Esophagus mucosa (tissue), 1 donor: Measurements from ENCODE around the gene DNAH10. TPM values are rescaled to one million over a fixed set of nuclear protein-coding genes. Genes with fewer than 3 reads are reported as not detected.
"Not testable (repeated sequence)": the region's sequence is repeated elsewhere in the genome, so short reads cannot be mapped to it uniquely, and the experiment has no call there.

Source experiments
- ATAC-seq: fragments of 200-7000 bp; cut with Tn5 transposase; one replicate; pipeline ENCODE4 v1.9.1; 2020
- total RNA-seq: library from RNA; stranded (reverse); gene quantifications from one replicate; pipeline ENCODE4 v1.2.4, GENCODE V29; 2023
- donor health status: DM: yes; HTN: yes; CAD: no.

Gene DNAH10
- total RNA-seq, 1 donor from 2014 or later, result 0.12 TPM

GRCh38 chr12:123748661-123749060 lies 13.4 kb upstream of the DNAH10 start:
- peak; percentile 53 for ATAC-seq

GRCh38 chr12:123749355-123749754 lies 12.7 kb upstream of the DNAH10 start:
- no peak for ATAC-seq

DNA sequence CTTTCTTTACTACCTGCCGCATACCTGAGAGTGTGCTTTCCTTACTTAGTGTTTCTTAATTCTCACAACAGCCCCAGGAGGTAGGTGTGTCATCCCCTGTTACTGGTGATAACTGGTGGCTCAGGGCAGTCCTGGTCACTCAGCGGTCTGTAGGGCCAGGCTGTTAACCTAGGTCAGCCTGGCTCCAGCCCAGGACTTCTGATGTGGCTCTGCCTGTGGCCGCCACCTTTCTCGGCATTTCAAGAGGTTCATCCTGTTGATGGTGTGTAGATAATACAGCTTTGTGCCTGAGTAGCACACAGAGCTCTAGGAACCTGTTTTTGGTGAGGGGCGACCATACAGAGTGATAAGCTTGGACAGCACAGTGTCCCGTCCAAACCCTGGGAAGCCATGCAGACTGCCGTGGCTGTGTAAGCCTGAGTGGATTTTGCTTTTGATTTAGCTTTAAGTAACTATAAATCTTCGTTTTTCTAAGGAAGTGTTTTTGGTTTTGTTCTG lies 11.9 kb upstream of the DNAH10 start:
- ATAC-seq, result no peak

DNA sequence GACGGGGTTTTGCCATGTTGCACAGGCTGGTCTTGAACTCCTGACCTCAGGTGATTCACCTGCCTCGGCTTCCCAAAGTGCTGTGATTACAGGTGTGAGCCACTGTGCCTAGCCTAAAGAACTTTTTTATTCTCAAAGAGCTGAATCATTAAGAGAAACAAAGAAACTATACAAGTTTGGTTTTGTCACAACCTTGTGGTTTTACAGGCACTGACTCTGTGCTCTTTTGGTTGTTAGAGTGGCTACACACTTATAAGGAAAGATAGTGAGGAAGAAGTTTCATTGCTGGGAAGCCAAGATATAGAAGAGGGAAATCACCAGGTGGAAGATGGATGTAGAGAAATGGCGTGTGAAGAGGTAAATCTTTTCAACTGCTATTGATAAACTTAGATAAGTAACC lies 10.1 kb upstream of the DNAH10 start:
- peak; percentile 39 for ATAC-seq

DNA sequence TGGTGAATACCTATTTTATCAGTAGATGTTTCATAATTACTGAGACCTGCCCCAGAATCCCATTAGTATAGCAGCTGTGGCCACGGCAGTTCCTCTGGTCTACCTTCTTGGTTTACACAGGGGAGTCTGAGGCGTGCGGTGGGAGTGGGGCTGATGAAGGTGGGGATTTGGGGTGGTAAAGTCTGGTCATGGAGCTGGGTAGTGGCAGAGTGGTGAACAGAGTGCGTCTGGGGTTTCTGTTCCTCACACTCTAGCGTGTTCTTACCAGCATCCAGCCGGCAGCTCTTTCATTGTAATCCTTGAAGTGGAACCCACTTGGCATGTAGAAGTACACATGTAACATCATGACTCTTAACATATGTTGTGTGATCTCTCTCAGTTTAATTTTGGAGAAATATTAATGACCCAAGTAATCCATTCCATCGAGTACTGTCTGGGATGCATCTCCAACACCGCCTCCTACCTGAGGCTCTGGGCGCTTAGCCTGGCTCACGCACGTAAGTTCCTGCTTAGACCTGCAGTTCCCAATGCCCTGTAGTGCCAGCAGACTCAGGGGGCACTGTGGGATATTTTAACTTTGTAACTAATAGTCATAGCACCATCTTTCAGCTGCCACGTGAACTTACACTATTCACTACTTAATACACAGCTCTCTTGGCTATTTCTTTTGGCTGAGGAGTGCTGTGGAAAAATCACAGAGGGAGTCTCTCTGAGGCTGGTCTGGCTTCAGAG lies 7.9 kb upstream of the DNAH10 start:
- ATAC-seq, result no peak

DNA sequence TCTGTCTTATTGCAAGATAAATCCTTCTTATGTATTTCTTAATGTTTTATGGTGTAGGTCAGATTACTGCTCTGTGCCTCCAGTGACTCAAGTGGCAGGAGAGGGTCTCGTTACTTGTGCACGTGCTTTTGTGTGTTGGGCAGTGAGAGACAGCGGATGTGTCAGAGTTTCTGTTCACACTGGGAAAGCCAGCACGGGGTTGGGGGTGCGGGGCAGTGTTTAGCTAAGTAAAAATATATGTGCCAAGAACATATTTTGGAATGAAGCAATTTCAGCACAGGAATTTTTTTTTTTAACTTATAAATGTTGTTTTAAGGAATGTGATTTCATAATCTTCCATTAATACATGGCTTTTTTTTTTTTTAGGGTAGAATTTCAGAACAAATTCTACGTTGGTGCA lies 4.5 kb upstream of the DNAH10 start:
- ATAC-seq, result no peak

GRCh38 chr12:123760267-123760938 lies 1.7 kb upstream of the DNAH10 start:
- ATAC-seq, result no peak

GRCh38 chr12:123762715-123763052 lies 583 bp downstream of the DNAH10 start:
- peak; percentile 37 for ATAC-seq

GRCh38 chr12:123763093-123763492 lies 992 bp downstream of the DNAH10 start:
- peak; percentile 47 for ATAC-seq

DNA sequence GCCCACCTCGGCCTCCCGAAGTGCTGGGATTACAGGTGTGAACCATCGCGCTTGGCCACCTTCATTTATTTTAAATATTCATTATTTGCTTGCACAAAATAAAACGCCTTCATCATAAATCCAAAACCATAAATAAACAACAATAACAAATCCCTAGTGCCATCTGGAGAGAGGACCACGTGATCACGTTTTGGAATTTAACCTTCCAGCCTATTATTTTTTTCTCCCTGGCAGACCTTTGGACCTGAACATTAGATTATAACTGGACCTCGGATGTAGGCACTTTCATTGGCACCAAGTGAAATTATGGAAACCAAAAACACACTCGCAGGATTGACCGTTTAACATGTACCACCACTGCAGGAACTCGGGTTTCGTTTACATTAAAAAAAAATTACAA lies 2.0 kb downstream of the DNAH10 start:
- ATAC-seq, result no peak

- no peak for ATAC-seq
These were observed 3.5 kb downstream of the DNAH10 start for GRCh38 chr12:123765504-123766035.

DNA sequence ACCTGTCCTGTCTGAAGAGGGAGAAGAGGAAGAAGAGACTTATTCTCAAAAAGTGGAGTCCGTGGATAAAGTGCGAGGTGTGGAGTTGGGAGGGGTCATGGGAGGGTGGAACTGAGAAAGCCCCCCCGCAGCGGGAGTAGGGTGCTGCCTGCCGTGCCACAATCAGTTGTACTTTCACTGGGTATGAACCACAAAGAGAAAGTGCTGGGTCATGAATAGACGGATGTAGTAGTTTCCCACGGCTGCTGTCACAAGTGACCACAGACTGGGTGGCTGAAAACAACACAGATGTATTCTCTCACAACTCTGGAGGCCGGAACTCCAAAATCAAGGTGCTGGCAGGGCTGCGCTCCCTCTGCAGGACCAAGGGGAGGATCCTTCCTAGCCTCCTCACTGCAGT lies 5.5 kb downstream of the DNAH10 start:
- no peak for ATAC-seq

- ATAC-seq, result no peak
These were observed 9.2 kb downstream of the DNAH10 start for GRCh38 chr12:123771261-123771660.

- ATAC-seq, result no peak
These were observed 10.0 kb downstream of the DNAH10 start for GRCh38 chr12:123772074-123772473.

DNA sequence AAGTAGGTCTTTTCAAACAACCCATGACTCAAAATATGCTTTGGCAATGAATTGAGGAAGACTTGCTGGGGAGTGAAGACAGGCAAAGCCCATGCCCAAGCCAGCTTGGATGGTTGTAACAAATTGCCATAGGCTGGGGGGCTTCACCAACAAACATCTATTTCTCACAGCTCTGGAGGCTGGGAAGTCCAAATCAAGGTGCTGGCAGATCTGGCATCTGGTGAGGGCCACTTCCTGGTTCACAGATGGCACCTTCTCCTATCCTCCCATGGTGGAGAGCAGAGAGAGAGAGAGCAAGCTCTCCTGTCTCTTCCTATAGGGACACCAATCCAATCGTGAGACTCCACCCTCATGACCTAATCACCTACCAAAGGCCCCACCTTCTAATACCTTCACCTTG lies 11.3 kb downstream of the DNAH10 start:
- ATAC-seq, result no peak

DNA sequence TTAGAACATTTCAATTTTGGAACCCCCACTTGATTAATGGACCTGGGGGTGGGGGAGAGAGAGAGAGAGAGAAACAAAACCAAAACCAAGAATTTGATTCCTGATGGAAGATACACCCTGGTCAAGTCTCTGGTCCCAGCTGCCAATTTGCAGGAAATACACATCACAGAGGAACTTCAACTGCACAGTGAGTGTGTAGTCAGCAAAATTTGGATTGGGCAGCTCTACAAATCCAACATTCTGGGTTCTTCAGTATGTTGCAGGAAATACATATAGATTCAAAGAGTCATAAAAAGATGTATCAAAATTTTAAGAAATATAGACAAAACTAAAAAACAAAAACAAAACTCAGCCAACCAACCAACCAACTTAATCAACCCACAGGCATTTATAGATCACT lies 17.4 kb downstream of the DNAH10 start:
- no peak for ATAC-seq

- no peak for ATAC-seq
These were observed 21.1 kb downstream of the DNAH10 start for GRCh38 chr12:123782997-123783792.

DNA sequence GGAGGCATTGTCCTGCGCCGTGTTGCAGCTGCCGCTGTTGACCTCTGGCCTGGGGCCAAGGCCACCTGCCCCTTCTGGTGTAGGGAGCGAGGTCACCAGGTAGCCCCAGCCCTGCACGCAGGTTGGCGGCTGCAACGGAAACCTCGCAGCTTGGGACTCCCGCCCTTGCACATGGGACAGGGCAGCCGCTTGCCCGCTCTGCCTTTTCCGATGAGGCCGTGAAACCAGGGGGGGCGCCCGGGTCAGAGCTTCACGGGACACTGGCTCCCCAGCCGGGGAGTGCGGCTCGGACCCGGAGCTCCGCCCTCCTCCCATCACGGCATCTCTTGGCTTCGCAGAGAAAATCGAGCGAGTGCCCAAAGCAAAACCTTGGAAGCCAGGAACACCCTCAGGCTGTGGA lies 25.4 kb downstream of the DNAH10 start:
- no peak for ATAC-seq

DNA sequence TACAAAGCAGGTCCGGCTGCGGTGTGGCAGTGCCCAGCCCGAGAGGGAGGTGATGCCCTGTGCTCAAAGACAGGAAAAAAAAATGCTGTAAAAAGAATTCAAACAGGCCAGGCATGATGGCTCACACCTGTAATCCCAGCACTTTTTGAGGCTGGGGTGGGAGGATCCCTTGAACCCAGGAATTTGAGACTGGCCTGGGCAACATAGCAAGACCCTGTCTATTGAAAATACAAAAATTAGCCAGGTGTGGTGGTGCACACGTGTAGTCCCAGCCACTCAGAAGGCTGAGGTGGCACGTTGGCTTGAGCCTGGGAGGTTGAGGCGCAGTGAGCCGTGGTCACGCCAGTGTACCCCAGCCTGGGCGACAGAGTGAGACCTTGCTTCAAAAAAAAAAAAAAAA lies 26.4 kb downstream of the DNAH10 start:
- no peak for ATAC-seq

GRCh38 chr12:123789422-123789821 lies 27.3 kb downstream of the DNAH10 start:
- ATAC-seq, result not testable (repeated sequence)

DNA sequence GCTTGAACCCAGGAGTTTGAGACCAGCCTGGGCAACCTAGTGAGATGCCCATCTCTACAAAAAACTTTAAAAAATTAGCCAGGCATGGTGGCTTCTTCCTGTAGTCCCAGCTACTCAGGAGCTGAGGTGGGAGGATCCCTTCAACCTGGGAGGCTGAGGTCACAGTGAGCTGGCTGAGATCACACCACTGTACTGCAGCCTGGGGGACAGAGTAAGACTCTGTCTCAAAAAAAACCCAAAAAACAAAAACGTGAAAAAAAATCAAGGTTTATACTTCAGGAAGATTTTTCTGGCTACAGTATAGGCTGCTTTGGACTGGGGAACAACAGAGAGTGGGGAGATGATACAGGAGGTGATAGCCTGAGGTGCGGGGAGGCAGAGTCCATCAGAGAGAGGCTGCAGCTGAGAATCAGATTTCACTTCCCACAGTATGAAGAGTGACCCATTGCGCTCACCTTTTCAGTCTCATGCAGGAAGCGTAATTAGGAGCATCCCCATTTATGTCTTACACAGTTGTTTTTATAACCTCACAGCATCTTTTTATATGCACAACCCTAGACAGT lies 28.9 kb downstream of the DNAH10 start:
- ATAC-seq, result no peak

DNA sequence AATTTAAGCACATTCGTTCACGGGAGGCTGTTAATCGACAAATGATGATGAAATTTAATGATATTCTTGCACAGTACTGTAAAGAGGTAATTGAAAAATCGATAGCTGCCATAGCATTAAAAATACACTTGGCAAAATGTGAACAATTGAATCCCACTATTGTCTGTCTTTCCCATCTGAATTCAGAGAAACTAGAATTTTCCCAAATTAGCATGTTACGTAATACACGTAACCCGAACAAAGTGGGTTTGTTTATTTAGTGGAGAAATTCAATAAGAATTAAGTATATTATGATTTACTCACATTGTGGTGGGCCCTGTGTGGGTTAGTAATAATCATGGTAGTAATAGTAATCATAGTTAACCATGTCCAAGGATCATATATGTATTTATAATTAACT lies 31.9 kb downstream of the DNAH10 start:
- no peak for ATAC-seq

DNA sequence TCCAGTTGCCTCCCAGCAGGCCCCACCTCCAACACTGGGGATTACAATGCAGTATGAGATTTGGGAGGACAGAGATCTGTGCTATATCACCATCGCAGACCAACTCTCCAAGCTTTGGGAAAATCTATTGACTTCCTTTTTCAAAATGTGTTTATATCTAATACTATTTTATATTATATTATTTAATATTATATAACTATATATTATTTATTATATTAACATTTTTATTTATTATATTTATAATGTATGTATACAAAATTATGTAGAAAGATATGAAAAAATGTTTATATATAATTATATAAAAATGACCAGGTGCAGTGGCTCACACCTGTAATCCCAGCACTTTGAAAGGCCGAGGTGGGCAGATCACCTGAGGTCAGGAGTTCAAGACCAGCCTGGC lies 36.4 kb downstream of the DNAH10 start:
- ATAC-seq, result no peak
